Heart right ventricle (tissue), 16 donors: ENCODE results near the gene TSLP. TPM values are rescaled to one million over a fixed set of nuclear protein-coding genes. Genes with fewer than 3 reads are reported as not detected.

ENCODE experiments used
- ATAC-seq, 8 donors: fragments of 200-7000 bp; cut with Tn5 transposase; one replicate each; pipeline ENCODE4 v1.9.1; 2020; ENCODE audit warnings: mild to moderate bottlenecking in 8 of 8, moderate library complexity in 8 of 8, moderate number of reproducible peaks in 1 of 8
- DNase-seq, 2 donors: peaks; one replicate each; pipeline ENCODE4 v3.0.0-alpha.2; 2020
- H3K27ac ChIP-seq, 10 donors: fragments of 200-600 bp; sonication (generic) in 2 of 10; one replicate each; pipeline versions ENCODE4 v1.5.0 to v1.8.0; 2020 to 2022; ENCODE audit warnings: mild to moderate bottlenecking in 3 of 10
- H3K27me3 ChIP-seq, 7 donors: fragments of 200-600 bp; one replicate each; pipeline ENCODE4 v1.8.0; 2021 to 2022; ENCODE audit warnings: mild to moderate bottlenecking in 2 of 7
- H3K36me3 ChIP-seq, 9 donors: fragments of 200-600 bp; sonication (generic) in 1 of 9; one replicate each; pipeline versions ENCODE4 v1.5.0 to v1.8.0; 2020 to 2022; ENCODE audit warnings: mild to moderate bottlenecking in 2 of 9
- H3K4me1 ChIP-seq, 9 donors: fragments of 200-600 bp; sonication (generic) in 1 of 9; one replicate each; pipeline versions ENCODE4 v1.5.0 to v1.8.0; 2020 to 2022; ENCODE audit warnings: mild to moderate bottlenecking in 4 of 9
- H3K4me3 ChIP-seq, 10 donors: fragments of 200-600 bp; sonication (generic) in 2 of 10; one replicate each; pipeline versions ENCODE4 v1.5.0 to v1.8.0; 2020 to 2022; ENCODE audit warnings: mild to moderate bottlenecking in 7 of 10, moderate library complexity in 2 of 10
- H3K9me3 ChIP-seq, 11 donors: fragments of 200-600 bp in 10 of 11; sonication (generic) in 2 of 11; one replicate each; pipeline versions ENCODE4 v1.5.0 to v1.8.0; 2013 to 2022; ENCODE audit warnings: mild to moderate bottlenecking in 2 of 11, control low read depth in 1 of 11, moderate library complexity in 1 of 11
- WGBS, 2 donors: extraction: QIAGEN DNeasy Blood & Tissue Kit; methylation state at CpG; one replicate each; pipeline ENCODE4 v1.1.7; 2013; ENCODE audit warnings: inconsistent platforms in 1 of 2; 5-methylcytosine and 5-hydroxymethylcytosine counted together
- intact Hi-C, 10 donors: fragments of 100-400 bp; cut with DNase I; formaldehyde crosslinking; loops; one replicate each; pipeline versions ENCODE4 v1.11.1 to v1.14.2; 2022
- polyA plus RNA-seq, 2 donors: library from polyadenylated mRNA; stranded (reverse); fragments of 200-250 nt; gene quantifications; one replicate each; pipeline ENCODE4 v1.2.3, GENCODE V29; 2013
- total RNA-seq, 10 donors: library from RNA; stranded (reverse); fragmentation: NEBNext Ultra II Directional in 3 of 10; extraction: Animal tissue kit (Norgen Biotek cat#: 25700) in 3 of 10; gene quantifications; one replicate each; pipeline versions ENCODE4 v1.2.1 to v1.2.4, GENCODE V29; 2021 to 2023
- TF ChIP-seq, protein P1 (sequence below), 9 donors: fragments of 200-600 bp; sonication (generic) in 2 of 9; IDR thresholded peaks; one replicate each; pipeline versions ENCODE4 v1.5.0 to v1.8.0; 2021 to 2022; ENCODE audit warnings: antibody characterized with exemption in 9 of 9, mild to moderate bottlenecking in 5 of 9, moderate library complexity in 1 of 9
- donor health status: Arrhythmogenic right ventricular cardiomyopathy.
- donor health status: ischemic (EF 13 %, LVEDD 7.1; RV severe dilation, severe dysfunction).
- donor health status: healthy with polysubstance abuse.
- donor health status: DM: no; HTN: yes; CAD: no.
- donor health status: DM: no; HTN: no; CAD: no.
- donor health status: ischemic (EF 25% LVEDD 6.9; RV normal size, moderate dysfunction).
- donor health status: ischemic (EF 25% LVEDD 5.7; RV mildly dilated, moderate dysfunction).
- donor health status: healthy.
- donor health status: DM: yes; HTN: yes; CAD: no.
- donor health status: Ischemic cardiomyopathy.
- donor health status: ischemic (EF 35%, LVEDD 5.7; RV mildly dilated, moderate dysfunction).
- donor health status: nonischemic (EF 11% LVEDD 7.7; RV severe dilation, severe dysfunction).
- donor health status: DM: yes; HTN: yes; CAD: no.
- donor health status: PGD.
- donor health status: ischemic (EF 29% LVEDD 5.4; RV normal size, mild dysfunction).
- donor health status: nonischemic (EF 23%, LVEDD 6.1; RV moderate dilation, normal function).

TSLP gene
- total and polyA plus RNA-seq, 12 donors: 2.8 to 8.7 (median 4.5) TPM

DNA sequence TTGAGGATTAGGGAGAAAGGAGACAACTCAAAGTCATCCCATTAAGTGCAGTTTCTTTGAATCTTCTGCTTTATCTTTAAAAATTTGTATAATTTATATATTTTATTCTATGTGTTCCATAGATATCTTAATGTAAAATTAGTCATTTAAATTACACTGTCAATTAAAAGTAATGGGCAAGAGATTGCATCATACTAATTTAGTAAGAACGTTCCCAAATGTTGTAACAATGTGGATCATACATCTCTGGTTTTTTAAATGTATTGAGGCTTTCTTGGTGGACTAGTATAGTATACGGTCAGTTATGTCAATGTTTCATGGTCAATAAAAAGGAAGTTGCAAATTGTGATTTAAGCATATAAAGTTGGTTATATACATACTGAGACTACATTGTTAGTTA lies 6.2 kb downstream of the TSLP start:
- H3K4me1 ChIP-seq: peaks cover 0 to 19% (median 2%) of the 10 kb centered on the region in 9 donors
- WGBS, 2 donors: 82 to 88% methylated on average over 2 of the region's 2 CpGs
- H3K36me3 ChIP-seq: no peaks in the 10 kb centered on the region
- TF ChIP-seq, protein P1, sequence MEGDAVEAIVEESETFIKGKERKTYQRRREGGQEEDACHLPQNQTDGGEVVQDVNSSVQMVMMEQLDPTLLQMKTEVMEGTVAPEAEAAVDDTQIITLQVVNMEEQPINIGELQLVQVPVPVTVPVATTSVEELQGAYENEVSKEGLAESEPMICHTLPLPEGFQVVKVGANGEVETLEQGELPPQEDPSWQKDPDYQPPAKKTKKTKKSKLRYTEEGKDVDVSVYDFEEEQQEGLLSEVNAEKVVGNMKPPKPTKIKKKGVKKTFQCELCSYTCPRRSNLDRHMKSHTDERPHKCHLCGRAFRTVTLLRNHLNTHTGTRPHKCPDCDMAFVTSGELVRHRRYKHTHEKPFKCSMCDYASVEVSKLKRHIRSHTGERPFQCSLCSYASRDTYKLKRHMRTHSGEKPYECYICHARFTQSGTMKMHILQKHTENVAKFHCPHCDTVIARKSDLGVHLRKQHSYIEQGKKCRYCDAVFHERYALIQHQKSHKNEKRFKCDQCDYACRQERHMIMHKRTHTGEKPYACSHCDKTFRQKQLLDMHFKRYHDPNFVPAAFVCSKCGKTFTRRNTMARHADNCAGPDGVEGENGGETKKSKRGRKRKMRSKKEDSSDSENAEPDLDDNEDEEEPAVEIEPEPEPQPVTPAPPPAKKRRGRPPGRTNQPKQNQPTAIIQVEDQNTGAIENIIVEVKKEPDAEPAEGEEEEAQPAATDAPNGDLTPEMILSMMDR (IDR thresholded peaks at IDR 0.05): no peak
- peaks cover 0 to 13% (median 3%) of the 10 kb centered on the region in 7 donors for H3K27me3 ChIP-seq
- ATAC-seq (no peak), DNase-seq (no peak)
- no peak overlapping the region for H3K4me3 ChIP-seq
- intact Hi-C loops: loop anchor here in 2 of 10 donors (10.0 kb wide), 2 partner anchors 163 to 323 kb away; no protein-coding TSS in a partner anchor
- no peak overlapping the region for H3K27ac ChIP-seq
- H3K9me3 ChIP-seq: no peaks in the 10 kb centered on the region

DNA sequence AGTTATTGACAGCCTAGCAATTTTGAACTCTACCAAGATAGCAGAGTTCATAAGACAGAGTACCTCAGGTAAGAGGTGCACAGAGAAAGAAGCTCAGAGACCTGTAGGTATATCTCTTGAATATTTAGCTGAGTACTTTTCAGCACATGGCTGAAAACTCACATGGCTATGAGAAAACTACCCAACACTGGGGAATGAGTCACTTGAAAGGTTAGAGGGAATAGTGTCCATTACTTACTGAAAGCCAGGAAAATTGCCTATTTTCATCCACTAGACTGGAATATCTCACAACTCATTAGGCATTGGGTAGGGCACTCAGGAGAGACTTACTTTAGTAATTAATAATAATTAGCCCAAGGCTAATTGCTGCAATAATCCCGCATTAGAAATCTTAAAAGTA lies 8.3 kb downstream of the TSLP start:
- DNase-seq (no peak), ATAC-seq (no peak)
- TF ChIP-seq, protein P1 (IDR thresholded peaks at IDR 0.05): no peak
- H3K36me3 ChIP-seq: no peaks in the 10 kb centered on the region
- H3K4me1 ChIP-seq: peaks cover 0 to 6% (median 0%) of the 10 kb centered on the region in 9 donors
- no peak overlapping the region for H3K4me3 ChIP-seq
- H3K27ac ChIP-seq: no peak overlapping the region
- 88 to 89% methylated on average over 1 of the region's 1 CpG for WGBS, 2 donors
- intact Hi-C loops: loop anchor here in 2 of 10 donors (10.0 kb wide), 2 partner anchors 165 to 325 kb away; no protein-coding TSS in a partner anchor
- peaks cover 0 to 3% (median 0%) of the 10 kb centered on the region in 7 donors for H3K27me3 ChIP-seq
- no peaks in the 10 kb centered on the region for H3K9me3 ChIP-seq

DNA sequence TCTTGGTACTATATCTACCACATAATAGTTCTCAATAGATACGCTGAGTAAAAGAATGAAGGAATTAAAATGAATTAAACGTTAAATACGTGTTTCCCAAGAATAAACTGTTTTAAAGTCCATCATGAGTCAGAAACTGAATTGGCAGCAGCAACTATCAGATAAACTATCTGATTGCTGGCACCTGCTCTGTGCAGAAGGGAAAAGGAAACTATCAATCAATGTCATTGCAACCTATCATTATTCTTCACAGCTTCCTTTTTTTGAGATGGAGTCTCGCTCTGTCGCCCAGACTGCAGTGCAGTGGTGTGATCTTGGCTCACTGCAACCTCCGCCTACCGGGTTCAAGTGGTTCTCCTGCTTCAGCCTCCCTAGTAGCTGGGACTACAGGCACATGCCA lies 11.8 kb downstream of the TSLP start:
- TF ChIP-seq, protein P1 (IDR thresholded peaks at IDR 0.05): no peak
- no peak overlapping the region for H3K27ac ChIP-seq
- H3K9me3 ChIP-seq: no peaks in the 10 kb centered on the region
- whole genome bisulfite sequencing, 2 donors: 80 to 81% methylated on average over 7 of the region's 7 CpGs
- no peak overlapping the region for H3K4me3 ChIP-seq
- intact Hi-C loops: no loop called here
- no peaks in the 10 kb centered on the region for H3K36me3 ChIP-seq
- DNase-seq: no peak
- H3K4me1 ChIP-seq: no peaks in the 10 kb centered on the region
- peaks cover 0 to under 1% (median 0%) of the 10 kb centered on the region in 7 donors for H3K27me3 ChIP-seq
- ATAC-seq: no peak

DNA sequence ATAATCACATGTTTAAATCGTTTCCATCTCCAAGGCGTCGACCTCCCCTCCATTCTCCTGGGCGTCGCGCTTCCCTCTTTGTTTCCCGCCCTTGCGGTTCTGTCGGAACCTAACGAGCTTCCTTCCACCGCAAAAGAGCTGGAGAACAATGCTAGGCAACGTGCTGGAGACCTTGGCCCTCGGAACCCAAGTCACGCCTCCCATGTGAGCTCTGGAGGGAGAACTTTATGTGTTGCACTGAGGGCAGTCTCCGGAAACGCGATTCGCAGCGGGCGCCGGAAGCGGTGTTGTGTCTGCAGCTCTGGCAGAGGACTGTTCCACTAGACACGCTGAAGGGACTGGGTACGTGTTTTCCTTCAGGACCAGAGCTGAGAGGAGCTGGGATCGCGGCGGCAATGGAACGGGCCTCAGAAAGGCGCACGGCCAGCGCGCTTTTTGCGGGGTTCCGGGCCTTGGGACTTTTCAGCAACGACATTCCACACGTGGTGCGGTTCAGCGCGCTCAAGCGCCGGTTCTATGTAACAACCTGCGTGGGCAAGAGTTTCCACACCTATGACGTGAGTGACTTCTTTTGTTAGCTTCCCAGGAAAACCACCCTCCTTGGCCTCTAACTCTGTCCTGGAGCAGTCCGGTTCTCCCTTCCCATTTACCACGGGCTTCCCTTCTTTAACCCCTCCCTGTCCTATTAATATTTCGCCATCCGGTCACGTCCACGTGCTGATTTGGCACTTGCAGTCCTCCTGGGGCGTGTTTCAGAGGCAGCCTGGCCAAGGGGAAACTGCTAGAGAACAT lies 20.7 kb downstream of the TSLP start, which contains the start of gene WDR36:
Gene WDR36 (plus strand): TSS at position 287 of the 792 bp plus-strand sequence. CDS start 109 bp downstream, at position 396.
- DNase-seq (peak; percentile 88 to 90), ATAC-seq (peak; percentile 96 to 99 (median 98))
- WGBS, 2 donors: 1% methylated on average over 50 of the region's 50 CpGs
- TF ChIP-seq, protein P1 (IDR thresholded peaks at IDR 0.05): no peak
- no peaks in the 10 kb centered on the region for H3K27me3 ChIP-seq
- H3K4me3 ChIP-seq: peak within 1 kb of the TSS; percentile 69 to 99 (median 84)
- peaks cover 0 to 29% (median 5%) of the 10 kb centered on the region in 9 donors for H3K36me3 ChIP-seq
- H3K4me1 ChIP-seq: peaks cover 7 to 27% (median 21%) of the 10 kb centered on the region in 9 donors
- peak within 1 kb of the TSS; percentile 44 to 95 (median 84) for H3K27ac ChIP-seq
- intact Hi-C loops: loop anchor here in 3 of 10 donors (5.0 to 10.0 kb wide), 2 partner anchors 335 to 337 kb away; no protein-coding TSS in a partner anchor
- no peaks in the 10 kb centered on the region for H3K9me3 ChIP-seq
